ENCODE data around the gene USH1G. TPM values are rescaled to one million over a fixed set of nuclear protein-coding genes. Genes with fewer than 3 reads are reported as not detected.

The USH1G gene
- total RNA-seq, 2 donors from 2014 or later: 1.1 TPM; not detected in 1

DNA sequence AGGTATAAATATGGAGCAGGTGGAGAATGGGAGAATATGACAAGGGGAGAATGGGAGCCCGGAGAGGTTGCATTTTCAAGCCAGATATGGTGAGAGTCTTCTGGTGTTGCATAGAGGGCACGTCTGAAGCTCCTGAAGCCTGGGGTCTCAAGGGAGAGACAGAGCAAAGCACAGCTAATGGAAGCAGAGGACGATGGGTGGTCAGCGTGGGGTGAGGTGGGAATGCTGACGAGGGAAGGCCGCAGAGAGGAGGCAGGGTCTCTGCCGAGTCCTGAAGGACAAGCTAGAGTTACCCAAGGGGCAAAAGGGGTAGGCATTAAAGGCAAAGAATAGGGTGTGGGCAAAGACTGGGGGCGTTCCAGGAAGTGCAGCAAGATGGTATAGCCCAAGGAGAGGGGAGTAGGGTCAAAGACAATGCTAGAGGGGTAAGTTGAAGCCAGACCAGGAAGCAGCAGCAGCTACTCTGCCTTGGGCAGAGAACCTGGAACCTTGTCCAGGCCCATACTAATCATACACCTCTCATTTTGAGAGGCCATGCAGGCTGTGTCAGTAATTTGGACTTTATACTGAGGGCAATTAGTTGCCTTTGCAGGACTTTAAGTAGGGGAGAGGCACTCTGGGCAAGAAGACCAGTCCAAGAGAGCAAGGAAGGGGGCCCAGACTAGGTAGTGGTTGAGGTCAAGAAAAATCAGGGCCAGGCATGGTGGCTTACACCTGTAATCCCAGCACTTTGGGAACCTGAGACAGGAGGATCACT lies 15.3 kb upstream of the USH1G start:
- WGBS: 62% methylated on average over 8 of the region's 8 CpGs
- no peaks in the 10 kb centered on the region for H3K4me1 ChIP-seq (replicated peaks)
- H3K4me3 ChIP-seq: no peak overlapping the region
- intact Hi-C loops (cut with DNase I): no loop called here
- H3K36me3 ChIP-seq: no peaks in the 10 kb centered on the region
- H3K27me3 ChIP-seq (replicated peaks; ENCODE audit: insufficient read depth): peaks cover 25% of the 10 kb centered on the region
- TF ChIP-seq POLR2A (IDR thresholded peaks at IDR 0.05) (no peak), POLR2AphosphoS5 (IDR thresholded peaks at IDR 0.05) (no peak)
- TF ChIP-seq, protein P1, sequence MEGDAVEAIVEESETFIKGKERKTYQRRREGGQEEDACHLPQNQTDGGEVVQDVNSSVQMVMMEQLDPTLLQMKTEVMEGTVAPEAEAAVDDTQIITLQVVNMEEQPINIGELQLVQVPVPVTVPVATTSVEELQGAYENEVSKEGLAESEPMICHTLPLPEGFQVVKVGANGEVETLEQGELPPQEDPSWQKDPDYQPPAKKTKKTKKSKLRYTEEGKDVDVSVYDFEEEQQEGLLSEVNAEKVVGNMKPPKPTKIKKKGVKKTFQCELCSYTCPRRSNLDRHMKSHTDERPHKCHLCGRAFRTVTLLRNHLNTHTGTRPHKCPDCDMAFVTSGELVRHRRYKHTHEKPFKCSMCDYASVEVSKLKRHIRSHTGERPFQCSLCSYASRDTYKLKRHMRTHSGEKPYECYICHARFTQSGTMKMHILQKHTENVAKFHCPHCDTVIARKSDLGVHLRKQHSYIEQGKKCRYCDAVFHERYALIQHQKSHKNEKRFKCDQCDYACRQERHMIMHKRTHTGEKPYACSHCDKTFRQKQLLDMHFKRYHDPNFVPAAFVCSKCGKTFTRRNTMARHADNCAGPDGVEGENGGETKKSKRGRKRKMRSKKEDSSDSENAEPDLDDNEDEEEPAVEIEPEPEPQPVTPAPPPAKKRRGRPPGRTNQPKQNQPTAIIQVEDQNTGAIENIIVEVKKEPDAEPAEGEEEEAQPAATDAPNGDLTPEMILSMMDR (IDR thresholded peaks at IDR 0.05): no peak
- no peak overlapping the region for H3K27ac ChIP-seq
- no peak for DNase-seq (ENCODE audit: low spot score)
- no peaks in the 10 kb centered on the region for H3K9me3 ChIP-seq

- no peak overlapping the region for H3K4me3 ChIP-seq
- no peaks in the 10 kb centered on the region for H3K4me1 ChIP-seq (replicated peaks)
- 50% methylated on average over 11 of the region's 11 CpGs for WGBS
- intact Hi-C loops (cut with DNase I): no loop called here
- H3K27me3 ChIP-seq (replicated peaks; ENCODE audit: insufficient read depth): peaks cover 24% of the 10 kb centered on the region
- no peak for DNase-seq (ENCODE audit: low spot score)
- no peaks in the 10 kb centered on the region for H3K9me3 ChIP-seq
- H3K27ac ChIP-seq: no peak overlapping the region
- no peaks in the 10 kb centered on the region for H3K36me3 ChIP-seq
- TF ChIP-seq POLR2AphosphoS5 (IDR thresholded peaks at IDR 0.05) (no peak), POLR2A (IDR thresholded peaks at IDR 0.05) (no peak)
- TF ChIP-seq, protein P1 (IDR thresholded peaks at IDR 0.05): no peak
Measured at GRCh38 chr17:74937064-74938051, 14.3 kb upstream of the USH1G start.

DNA sequence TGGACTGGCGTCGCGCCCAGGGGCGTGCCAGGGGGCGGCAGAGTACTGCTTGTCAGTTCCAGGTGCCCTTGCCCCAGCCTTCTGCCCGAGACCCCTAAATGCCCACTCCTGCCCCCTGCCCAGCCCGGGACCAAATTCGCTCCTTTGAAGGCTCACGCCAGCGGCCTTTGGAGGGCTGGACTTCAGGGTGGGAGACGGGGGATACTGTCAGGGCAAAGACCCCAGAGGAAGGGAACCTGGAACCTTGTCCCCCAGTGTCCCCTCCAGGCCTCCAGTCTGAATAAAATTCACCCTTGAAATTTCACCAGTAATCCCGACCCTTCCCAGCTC lies 13.4 kb upstream of the USH1G start:
- Histone ChIP-seq H3K27ac (no peak overlapping the region), H3K36me3 (no peaks in the 10 kb centered on the region), H3K9me3 (no peaks in the 10 kb centered on the region), H3K27me3 (replicated peaks; ENCODE audit: insufficient read depth) (peaks cover 18% of the 10 kb centered on the region), H3K4me3 (no peak overlapping the region), H3K4me1 (replicated peaks) (no peaks in the 10 kb centered on the region)
- TF ChIP-seq, protein P1 (IDR thresholded peaks at IDR 0.05): no peak
- TF ChIP-seq POLR2AphosphoS5 (IDR thresholded peaks at IDR 0.05) (no peak), POLR2A (IDR thresholded peaks at IDR 0.05) (no peak)
- WGBS: 27% methylated on average over 5 of the region's 12 CpGs
- intact Hi-C loops (cut with DNase I): no loop called here
- no peak for DNase-seq (ENCODE audit: low spot score)

GRCh38 chr17:74935585-74936469 lies 12.8 kb upstream of the USH1G start, which contains the start of gene OTOP3:
OTOP3 (plus strand) TSS chr17:74935898; CDS start chr17:74935922, 24 bp downstream.
- intact Hi-C loops (cut with DNase I): no loop called here
- DNase-seq (ENCODE audit: low spot score): no peak
- H3K36me3 ChIP-seq: no peaks in the 10 kb centered on the region
- no peaks in the 10 kb centered on the region for H3K4me1 ChIP-seq (replicated peaks)
- no peak within 1 kb of the TSS for H3K4me3 ChIP-seq
- no peak within 1 kb of the TSS for H3K27ac ChIP-seq
- H3K27me3 ChIP-seq (replicated peaks; ENCODE audit: insufficient read depth): peaks cover 18% of the 10 kb centered on the region
- 3% methylated on average over 56 of the region's 78 CpGs for WGBS
- TF ChIP-seq, protein P1 (IDR thresholded peaks at IDR 0.05): no peak
- TF ChIP-seq POLR2AphosphoS5 (IDR thresholded peaks at IDR 0.05): no peak
- TF ChIP-seq POLR2A (IDR thresholded peaks at IDR 0.05): no peak
- H3K9me3 ChIP-seq: no peaks in the 10 kb centered on the region
